SU-DHL-6 (cell line): ENCODE measurements around the gene BRD2.
A peak's percentile ranks its signal among the peaks of the same experiment; 100 is the strongest.

Source experiments
- H2AFZ ChIP-seq: fragments of 200-600 bp; sonication (generic); 2 replicates; pipeline ENCODE4 v1.6.1; 2014; ENCODE audit warnings: low read depth, mild to moderate bottlenecking, moderate library complexity, mixed read lengths, antibody characterized with exemption, low read length; ENCODE audit not compliant: severe bottlenecking
- H3F3A ChIP-seq: fragments of 200-600 bp; shearing (Covaris generic); 2 replicates; pipeline ENCODE4 v1.6.0; 2016; ENCODE audit warnings: antibody characterized with exemption, mild to moderate bottlenecking; ENCODE audit not compliant: insufficient read depth
- H3K27ac ChIP-seq: fragments of 200-600 bp; sonication (generic); 2 replicates; pipeline ENCODE4 v1.5.1; 2016; ENCODE audit warnings: low read depth, mild to moderate bottlenecking, low read length, moderate library complexity, mixed read lengths
- H3K27me3 ChIP-seq: fragments of 200-600 bp; sonication (generic), shearing (Covaris generic); 2 replicates; pipeline ENCODE4 v1.6.0; 2014; ENCODE audit warnings: mild to moderate bottlenecking, low read length
- H3K36me3 ChIP-seq: fragments of 200-600 bp; sonication (generic); 2 replicates; pipeline ENCODE4 v1.6.1; 2014; ENCODE audit warnings: mild to moderate bottlenecking, low read length, mixed read lengths
- H3K4me2 ChIP-seq: fragments of 300-600, 200-600 bp; shearing (Covaris generic), sonication (generic); 2 replicates; pipeline ENCODE4 v1.6.0; 2014; ENCODE audit warnings: low read length, low read depth, mild to moderate bottlenecking; ENCODE audit not compliant: poor library complexity, severe bottlenecking
- H3K4me3 ChIP-seq: fragments of 200-600 bp; sonication (generic); 2 replicates; pipeline ENCODE4 v1.5.1; 2014; ENCODE audit warnings: antibody characterized with exemption, low read length, mild to moderate bottlenecking, mixed read lengths; ENCODE audit not compliant: insufficient read depth, poor library complexity, severe bottlenecking
- H3K79me2 ChIP-seq: fragments of 200-600 bp; sonication (generic); 2 replicates; pipeline ENCODE4 v1.6.1; 2014; ENCODE audit warnings: mild to moderate bottlenecking, low read length, moderate library complexity; ENCODE audit not compliant: insufficient read depth
- H3K9ac ChIP-seq: fragments of 200-600 bp; sonication (generic); 2 replicates; pipeline ENCODE4 v1.7.0; 2014; ENCODE audit warnings: mild to moderate bottlenecking, low read length
- H3K9me2 ChIP-seq: fragments of 200-600 bp; sonication (generic); replicated peaks from 2 replicates; pipeline ENCODE4 v1.6.1; 2014; ENCODE audit warnings: low read length; ENCODE audit not compliant: insufficient read depth
- H3K9me3 ChIP-seq: fragments of 200-600 bp; sonication (generic); 2 replicates; pipeline ENCODE4 v1.6.1; 2014; ENCODE audit warnings: low read length, mixed read lengths; ENCODE audit not compliant: insufficient read depth
- H4K20me1 ChIP-seq: fragments of 200-600 bp; sonication (generic); 2 replicates; pipeline ENCODE4 v1.6.1; 2014; ENCODE audit warnings: low read depth, mild to moderate bottlenecking, antibody characterized with exemption, low read length, moderate library complexity, mixed read lengths
- EZH2phosphoT487 ChIP-seq: fragments of 200-600 bp; sonication (generic), shearing (Covaris generic); conservative IDR thresholded peaks from 2 replicates; pipeline ENCODE4 v1.6.1; 2018; ENCODE audit warnings: mild to moderate bottlenecking, antibody characterized with exemption, low read length, moderate library complexity, mixed read lengths
- TF ChIP-seq, protein P1 (sequence below): fragments of 200-600 bp; sonication (generic); IDR thresholded peaks from one replicate; pipeline ENCODE4 v1.5.1; 2017; ENCODE audit warnings: antibody characterized with exemption, mild to moderate bottlenecking, low read length, moderate library complexity; ENCODE audit not compliant: insufficient read depth, poor library complexity, severe bottlenecking

BRD2 gene

DNA sequence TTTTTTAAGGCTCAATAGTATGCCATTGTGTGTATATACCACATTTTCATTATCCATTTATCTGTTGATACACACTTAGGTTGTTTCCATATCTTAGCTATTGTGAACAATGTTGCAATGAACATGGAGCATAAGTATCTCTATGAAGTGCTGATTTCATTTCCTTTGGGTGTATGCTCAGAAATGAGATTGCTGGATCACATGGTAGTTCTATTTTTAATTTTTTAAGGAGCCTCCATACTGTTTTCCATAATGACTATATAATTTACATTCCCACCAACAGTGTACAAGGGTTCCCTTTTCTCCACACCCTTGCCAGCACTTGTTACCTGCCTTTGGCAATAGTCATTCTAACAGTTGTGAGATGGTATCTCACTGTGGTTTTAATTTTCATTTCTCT, 56.1 kb downstream of the BRD2 start:
- Histone ChIP-seq H3K4me2 (no peak overlapping the region), H3K4me3 (no peak overlapping the region), H3F3A (peaks cover 25% of the 10 kb centered on the region), H3K9me2 (no peaks in the 10 kb centered on the region), H3K9ac (no peak overlapping the region), H3K27me3 (no peaks in the 10 kb centered on the region), H2AFZ (no peak overlapping the region), H3K79me2 (no peaks in the 10 kb centered on the region), H3K36me3 (0 out of 2 replicates have a peak, but pooled peaks cover 3% of the 10 kb centered on the region), H3K27ac (no peak overlapping the region), H3K9me3 (no peaks in the 10 kb centered on the region), H4K20me1 (no peaks in the 10 kb centered on the region)
- no peak for TF ChIP-seq EZH2phosphoT487
- TF ChIP-seq, protein P1, sequence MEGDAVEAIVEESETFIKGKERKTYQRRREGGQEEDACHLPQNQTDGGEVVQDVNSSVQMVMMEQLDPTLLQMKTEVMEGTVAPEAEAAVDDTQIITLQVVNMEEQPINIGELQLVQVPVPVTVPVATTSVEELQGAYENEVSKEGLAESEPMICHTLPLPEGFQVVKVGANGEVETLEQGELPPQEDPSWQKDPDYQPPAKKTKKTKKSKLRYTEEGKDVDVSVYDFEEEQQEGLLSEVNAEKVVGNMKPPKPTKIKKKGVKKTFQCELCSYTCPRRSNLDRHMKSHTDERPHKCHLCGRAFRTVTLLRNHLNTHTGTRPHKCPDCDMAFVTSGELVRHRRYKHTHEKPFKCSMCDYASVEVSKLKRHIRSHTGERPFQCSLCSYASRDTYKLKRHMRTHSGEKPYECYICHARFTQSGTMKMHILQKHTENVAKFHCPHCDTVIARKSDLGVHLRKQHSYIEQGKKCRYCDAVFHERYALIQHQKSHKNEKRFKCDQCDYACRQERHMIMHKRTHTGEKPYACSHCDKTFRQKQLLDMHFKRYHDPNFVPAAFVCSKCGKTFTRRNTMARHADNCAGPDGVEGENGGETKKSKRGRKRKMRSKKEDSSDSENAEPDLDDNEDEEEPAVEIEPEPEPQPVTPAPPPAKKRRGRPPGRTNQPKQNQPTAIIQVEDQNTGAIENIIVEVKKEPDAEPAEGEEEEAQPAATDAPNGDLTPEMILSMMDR = no peak

DNA sequence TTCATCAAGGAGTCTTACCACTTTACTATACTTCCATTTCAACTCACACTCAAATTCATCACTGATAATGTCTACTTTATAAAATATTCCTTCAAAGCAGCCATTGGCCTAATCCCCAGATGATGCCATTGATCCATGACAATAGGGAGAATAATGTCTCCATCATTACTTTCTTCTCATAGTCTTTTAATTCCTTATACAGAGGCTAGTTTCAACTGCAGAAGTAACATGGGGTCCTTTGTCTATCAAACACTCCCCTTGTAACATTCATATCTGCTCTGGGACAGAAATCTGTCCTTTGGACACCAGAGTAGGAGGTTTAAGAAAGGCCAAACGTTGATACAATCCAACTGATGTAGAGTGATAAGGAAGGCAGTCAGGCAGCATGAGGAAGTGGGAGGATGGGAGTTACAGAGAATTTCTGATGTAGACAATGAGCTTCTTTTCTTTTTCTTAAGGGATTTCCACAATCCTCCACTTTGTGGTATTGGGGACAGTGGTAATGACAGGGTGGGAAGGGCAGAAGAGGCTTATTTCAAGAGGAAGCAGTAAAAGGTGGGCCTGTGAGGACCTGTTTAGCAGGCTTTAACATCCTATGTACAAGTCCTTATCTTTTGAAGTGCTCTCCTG, 59.9 kb downstream of the BRD2 start:
- TF ChIP-seq, protein P1 = no peak
- no peak for TF ChIP-seq EZH2phosphoT487
- peak overlapping the region; percentile 30; the same call in 1 of the 2 replicates for H3K9ac ChIP-seq
- H3K36me3 ChIP-seq = 0 out of 2 replicates have a peak, but pooled peaks cover 3% of the 10 kb centered on the region
- H3K27me3 ChIP-seq = no peaks in the 10 kb centered on the region
- H3K9me2 ChIP-seq = no peaks in the 10 kb centered on the region
- peak overlapping the region; percentile 0 for H3K4me3 ChIP-seq
- peak overlapping the region; percentile 80 for H3K27ac ChIP-seq
- H4K20me1 ChIP-seq = no peaks in the 10 kb centered on the region
- no peaks in the 10 kb centered on the region for H3K79me2 ChIP-seq
- H3F3A ChIP-seq = peaks cover 43% of the 10 kb centered on the region
- peak overlapping the region; percentile 1 for H2AFZ ChIP-seq
- H3K4me2 ChIP-seq = peak overlapping the region; percentile 46
- no peaks in the 10 kb centered on the region for H3K9me3 ChIP-seq

DNA sequence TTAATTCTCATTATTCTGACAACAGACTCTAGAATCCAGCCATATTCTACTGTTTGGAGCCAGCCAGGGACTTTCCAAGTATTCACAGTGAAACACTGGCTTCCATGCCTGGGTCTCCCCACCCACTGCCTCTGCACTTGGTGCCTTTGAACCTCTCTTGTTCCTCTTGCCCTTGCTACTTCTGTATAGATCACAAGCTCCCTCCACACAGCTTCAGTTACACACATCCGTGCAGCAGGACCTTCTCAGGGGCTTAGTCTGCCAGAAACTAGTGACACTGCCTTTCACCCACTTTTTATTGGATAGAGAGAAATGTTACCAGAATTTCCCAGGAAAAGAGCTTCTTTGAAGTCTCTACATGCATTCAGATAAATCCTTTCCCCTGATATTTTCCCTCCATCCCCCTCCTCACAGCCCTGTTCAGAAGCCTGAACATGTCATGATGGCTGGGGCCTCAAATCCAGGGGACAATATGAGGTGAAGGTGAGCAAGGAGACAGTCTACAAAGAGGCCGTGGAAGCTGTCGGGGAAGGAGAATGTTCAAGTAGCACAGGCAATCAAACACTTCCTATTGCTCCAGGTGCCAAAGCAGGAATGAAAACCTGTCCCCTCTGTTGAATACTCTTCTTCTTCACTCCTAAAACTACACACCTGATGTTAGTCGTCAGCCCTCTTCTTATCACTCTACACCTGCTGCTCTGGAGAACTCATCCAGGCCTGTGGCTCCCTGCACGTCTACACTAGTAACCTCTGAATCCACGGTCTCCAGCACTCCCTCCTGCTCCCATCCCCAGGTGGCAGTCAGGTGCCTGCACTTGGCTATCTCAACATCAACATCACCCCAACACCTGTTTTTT, 61.2 kb downstream of the BRD2 start:
- Histone ChIP-seq H3K4me3 (peak overlapping the region; percentile 2), H3K36me3 (0 out of 2 replicates have a peak, but pooled peaks cover 3% of the 10 kb centered on the region), H3K27ac (peak overlapping the region; percentile 80), H3K79me2 (no peaks in the 10 kb centered on the region), H3K9me2 (no peaks in the 10 kb centered on the region), H2AFZ (peak overlapping the region; percentile 44), H3K4me2 (peak overlapping the region; percentile 46), H3K9ac (peak overlapping the region; percentile 30), H3K9me3 (peaks cover 4% of the 10 kb centered on the region; the same call in 1 of the 2 replicates), H4K20me1 (no peaks in the 10 kb centered on the region), H3K27me3 (no peaks in the 10 kb centered on the region), H3F3A (peaks cover 43% of the 10 kb centered on the region)
- TF ChIP-seq, protein P1 = no peak
- TF ChIP-seq EZH2phosphoT487 = no peak
